DMS53 (cell line): Measurements from ENCODE around the gene ZBTB20.
"Not testable (repeated sequence)": the region's sequence is repeated elsewhere in the genome, so short reads cannot be mapped to it uniquely, and the experiment has no call there.

Experiments used
- DNase-seq: peaks from one replicate; lab custom pipeline; 2025; lab: John Stamatoyannopoulos, UW

Gene ZBTB20

DNA sequence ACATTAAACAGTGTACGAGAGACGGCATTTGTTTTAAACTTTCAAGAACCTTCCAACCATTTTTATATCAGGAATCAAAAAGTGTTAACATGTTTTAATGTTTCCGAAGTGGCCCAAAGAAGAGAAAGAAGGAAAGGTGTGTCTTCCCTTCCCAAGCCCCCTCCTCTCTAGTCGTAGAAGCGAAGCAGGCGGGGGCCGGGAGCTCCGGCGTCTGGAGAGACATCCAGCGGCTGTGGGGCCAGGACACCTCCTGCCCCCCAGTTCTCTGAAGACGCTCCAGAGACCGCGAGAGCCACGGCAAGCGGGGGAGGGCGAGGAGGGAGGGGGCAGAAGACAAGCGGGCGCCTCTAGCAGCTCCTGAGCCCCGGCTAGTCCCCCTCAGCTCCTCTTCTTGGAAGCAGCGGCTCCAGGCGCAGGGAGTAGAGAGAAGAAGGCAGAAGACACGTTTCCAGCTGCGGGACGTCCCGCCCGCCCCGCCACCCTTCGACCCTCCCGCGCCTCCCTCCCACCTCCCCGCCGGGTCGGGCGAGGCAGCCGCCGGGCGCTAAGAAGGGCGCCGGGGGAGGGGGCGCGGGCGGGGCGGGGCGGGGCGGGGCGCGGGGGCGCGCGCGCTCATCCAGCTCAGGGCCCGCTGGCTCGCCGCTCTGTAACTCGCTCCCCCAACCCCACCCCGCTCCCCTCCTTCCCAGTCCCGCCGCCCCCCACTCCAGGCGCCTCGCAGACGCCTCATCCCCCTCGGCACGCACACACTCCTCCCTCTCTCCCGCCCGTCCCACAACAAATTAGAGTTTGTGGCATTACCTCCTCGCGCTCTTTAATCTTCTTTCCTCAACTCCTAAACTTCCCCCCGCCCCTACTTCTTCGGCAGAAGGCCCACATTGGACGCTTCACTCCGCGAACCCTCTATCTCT is at the start of gene ZBTB20:
ZBTB20 (minus strand) TSS at position 871 of the 911 bp plus-strand sequence.
- peak; percentile 81 for DNase-seq

DNA sequence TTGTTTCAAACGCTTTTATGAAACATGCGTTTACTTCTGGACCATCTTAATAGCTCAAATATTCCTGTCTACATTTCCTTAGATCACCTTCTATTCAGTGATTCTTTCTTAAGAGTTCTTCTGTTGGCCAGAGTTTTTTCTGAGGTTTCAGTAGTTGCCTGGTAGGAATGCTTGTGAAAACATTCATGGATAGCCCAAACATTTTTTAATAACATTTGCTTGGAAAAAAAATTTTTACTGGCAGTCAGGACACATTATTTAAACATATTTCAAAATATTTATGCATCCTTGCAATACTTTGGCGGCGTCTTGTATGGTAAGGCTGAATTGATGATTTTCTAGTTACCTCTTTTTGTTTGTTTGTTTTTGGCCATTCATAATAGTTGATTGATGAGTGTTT is 47.4 kb upstream of the ZBTB20 start:
- DNase-seq = no peak

DNA sequence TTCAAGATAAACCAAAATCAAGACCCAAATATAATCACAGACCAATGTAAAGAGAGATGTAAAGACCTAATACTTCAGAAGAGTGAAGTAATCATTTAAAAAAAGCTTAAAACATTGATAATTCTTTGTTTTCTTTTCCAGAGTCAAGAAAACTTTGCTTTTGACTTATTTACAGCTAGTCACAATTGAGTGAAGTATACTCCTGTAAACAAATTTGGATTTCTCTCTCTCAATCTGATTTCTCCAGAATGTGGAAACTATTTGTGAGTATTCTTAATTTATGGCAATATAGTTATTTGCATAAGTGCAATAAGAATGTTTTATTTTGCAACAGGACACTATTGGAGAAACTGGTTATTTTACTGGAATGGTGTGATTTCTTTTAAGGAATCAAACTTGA is 43.7 kb upstream of the ZBTB20 start:
- peak; percentile 7 for DNase-seq

DNA sequence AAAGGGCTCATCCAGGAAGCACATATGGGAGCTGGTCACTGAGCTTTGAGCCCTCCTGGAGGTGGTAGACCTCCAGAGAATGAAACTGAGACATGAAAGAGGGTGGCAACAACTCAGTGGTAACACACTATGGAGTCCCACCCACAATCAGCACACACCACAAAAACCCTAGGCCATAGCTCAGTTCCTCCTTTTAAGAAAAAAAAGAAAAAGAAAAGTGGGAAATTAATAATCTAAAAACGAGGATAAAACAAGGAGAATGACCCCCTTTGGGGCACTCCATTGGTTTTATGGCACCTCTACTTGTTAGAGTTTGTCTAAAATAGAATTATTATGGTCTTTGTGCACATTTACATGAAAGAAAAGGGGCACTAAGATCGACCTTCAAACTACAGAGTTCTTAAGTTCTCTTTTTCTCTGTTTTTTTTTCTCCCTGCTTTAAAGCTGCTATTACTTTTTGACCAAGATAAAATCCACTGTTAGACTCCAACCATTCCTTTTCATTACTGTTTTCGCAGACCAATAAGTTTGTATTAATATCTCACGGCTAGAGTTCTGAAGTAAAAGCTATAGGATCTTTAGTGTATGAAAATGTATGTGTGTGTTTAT is 40.2 kb upstream of the ZBTB20 start:
- no peak for DNase-seq

DNA sequence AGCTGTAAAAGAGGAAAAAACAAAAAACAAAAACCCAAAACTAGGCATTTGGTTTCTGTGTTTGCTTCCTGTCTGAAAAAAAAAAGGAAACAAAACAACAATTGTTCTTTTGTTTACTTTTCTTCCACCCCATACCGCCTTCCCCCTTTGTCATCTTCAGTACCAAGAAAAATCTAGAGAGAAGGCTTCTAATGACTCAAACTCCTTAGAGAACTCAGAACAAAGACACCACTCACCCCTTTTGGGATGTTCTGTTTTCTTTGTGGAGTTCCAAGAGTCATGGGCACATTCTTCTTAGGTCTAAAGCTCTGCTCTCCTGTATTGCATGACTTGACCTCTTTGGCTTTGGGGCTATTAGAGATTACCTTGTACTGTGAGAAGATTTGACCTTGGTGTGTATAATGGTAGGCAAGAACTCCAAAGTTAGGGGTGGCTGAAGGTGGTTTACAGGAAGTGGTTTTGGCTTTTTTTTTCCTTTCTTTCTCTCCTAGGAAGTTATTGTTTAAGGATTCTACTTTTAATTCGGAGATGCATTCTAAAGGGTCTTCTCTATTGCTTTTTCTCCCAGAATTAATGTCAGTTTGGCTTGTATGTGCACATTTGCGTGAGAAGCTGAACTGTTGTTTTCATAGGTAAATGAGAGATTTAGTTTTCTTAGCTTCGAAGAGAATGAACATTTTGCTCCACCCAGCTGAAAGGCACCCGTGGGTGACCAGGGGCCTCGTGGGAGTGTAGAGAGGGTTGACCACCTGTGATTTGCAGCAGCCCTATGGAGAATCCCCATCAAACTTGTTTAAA is 39.5 kb upstream of the ZBTB20 start:
- no peak for DNase-seq

DNA sequence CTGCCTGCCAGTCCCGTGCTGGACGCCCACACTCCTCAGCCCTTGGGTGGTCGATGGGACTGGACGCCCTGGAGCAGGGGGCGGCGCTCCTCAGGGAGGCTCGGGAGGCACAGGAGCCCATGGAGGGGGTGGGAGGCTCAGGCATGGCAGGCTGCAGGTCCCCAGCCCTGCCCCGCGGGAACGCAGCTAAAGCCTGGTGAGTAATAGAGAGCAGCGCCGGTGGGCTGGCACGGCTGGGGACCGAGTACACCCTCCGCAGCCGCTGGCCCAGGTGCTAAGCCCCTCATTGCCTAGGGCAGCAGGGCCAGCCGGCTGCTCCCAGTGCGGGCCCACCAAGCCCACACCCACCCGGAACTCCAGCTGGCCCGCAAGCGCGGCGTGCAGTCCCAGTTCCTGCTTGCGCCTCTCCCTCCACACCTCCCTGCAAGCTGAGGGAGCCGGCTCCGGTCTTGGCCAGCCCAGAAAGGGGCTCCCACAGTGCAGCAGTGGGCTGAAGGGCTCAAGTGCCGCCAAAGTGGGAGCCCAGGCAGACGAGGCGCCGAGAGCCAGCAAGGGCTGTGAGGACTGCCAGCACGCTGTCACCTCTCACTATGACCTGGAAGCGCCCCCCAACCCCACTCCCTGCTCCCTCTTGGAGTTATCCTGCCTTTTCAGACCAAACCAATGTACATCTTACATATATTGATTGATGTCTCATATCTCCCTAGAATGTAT is 37.9 kb upstream of the ZBTB20 start:
- not testable (repeated sequence) for DNase-seq

DNA sequence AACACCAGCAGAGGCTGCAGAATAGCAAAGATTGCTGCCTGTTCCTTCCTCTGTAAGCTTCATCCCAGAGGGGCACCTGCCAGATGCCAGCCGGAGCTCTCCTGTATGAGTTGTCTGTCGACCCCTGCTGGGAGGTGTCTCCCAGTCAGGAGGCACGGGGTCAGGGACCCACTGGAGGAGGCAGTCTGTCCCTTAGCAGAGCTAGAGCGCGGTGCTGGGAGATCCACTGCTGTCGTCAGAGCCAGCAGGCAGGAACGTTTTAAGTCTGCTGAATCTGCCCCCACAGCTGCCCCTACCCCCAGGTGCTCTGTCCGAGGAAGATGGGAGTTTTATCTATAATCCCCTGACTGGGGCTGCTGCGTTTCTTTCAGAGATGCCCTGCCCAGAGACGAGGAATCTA is 31.8 kb upstream of the ZBTB20 start:
- DNase-seq = not testable (repeated sequence)

DNA sequence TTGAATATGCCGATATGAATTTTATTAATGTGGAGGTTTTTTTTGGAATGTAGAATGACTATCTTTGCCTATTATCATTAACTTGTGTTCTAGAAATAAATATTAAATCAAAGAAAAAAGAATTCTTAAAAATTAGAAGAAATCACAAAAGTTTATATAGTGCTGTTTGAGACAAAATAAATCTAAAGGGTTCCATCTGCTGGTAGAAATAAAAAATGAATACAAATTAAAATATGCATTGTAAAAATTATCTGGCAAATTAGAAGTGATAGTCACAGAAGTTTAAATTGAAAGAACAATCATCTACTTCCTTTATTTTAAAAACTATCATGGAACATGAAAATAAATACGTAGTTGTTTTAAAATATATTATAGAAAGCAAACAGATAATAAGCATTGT is 22.7 kb upstream of the ZBTB20 start:
- peak; percentile 4 for DNase-seq

DNA sequence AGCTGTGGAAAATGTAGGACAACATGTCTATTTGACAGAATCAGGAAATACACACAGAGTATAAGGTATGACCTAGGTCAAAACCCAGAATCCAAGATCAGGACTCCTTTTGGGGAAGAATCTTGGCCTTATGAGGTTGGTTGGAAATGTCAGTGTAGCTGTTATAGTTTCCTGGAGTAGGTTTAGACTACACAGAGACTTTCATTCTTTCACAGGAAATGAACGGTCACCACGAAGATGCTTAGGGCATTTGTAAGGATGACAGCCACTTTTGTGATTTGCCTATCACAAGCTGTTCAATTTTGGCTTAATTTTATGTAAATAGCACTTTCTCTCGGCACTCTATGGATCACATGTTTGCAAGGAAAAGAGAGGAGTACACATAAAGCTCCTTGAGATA is 18.6 kb upstream of the ZBTB20 start:
- no peak for DNase-seq

DNA sequence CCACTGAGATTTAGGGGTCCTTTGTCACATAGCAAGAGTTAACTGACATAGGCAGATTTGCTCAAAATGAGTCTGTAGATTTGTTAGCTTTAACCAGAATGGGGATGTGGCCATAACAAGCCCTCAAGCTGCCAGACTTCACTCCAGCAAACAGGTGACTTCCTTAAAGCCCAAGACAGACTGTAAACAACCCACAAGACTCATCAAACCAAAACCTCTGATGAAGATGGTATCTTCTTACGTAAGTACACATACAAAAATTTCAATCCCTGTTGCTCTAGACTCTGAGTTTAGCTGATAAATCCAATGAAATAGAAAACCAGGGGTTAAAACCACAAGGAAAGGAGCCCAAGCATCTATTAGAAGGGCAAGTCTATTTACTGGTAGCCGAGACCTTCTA is 18.2 kb upstream of the ZBTB20 start:
- DNase-seq = no peak

DNA sequence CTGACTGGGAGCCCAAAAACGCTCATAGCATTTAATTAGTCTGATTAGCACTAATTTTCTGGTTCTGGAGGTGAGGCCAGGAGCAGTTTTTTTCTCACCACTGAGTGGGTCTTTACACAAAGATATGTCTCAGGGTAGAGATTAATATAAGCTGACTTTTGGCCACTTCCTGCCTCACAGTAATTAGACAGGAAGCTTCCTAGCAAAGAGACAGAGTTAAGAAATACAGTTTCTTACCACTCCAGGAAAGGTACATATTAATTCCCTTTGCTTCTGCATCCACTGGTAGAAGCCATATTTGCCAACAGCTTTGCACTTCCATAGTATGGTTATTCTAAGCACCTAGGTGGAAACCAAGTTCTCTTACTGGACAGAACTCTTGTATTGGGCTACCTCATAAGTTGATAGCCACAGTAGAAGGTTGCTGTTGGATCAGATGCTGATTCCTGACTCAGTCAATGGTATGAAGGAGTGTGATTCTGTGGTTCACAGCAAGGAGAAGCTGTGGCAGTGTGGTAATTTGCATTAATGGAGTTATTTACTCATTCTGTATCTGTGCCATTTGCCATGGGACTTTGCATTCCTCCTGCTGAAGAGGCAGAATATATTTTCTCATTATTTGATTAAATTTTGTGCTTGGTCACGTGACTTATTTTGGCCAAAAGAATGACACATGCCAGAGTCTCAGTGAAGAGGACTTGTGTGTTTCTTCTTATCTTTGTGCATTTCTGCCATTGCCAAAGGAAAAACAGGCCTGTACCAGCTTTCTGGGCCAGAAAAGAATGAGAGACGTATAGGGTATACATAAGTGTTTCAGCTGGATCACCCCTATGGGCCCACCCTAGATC is 17.5 kb upstream of the ZBTB20 start:
- DNase-seq = no peak

DNA sequence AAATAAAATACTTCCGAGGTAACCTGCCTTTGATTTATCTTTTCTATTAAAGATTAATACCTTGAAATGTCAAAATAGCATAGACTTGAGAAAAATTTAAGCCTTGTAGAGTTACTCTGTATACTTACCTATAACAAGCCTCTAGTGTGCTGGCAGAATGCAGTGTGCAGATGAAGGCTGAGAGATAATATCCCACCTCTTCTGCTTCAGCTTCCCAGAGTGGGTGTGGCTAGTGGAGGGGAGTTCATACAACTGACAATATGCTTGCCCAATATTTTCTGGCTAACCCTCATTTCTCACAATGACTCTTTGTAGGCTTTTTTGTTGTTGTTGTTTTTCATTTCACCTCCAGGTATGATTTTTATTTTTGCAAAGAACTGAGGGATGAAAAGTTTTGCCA is 15.7 kb upstream of the ZBTB20 start:
- DNase-seq = no peak

DNA sequence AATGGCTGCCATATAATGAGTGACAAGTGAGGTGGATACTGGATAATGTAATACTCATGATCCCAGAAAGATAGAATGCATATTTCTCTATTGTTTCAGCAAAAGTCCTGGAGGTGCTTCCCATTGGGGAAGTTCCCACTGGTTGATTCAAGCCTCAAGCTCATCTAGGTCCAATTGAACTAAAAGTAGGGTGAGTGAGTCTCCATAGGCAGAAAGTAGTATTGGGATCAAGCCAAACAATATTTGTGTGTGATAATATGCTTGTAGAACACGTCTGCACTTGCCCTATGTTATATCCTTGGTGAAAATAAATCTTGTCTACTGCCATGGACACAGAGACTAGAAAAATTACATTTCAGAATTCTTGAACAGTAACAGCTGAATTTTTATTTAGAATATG is 14.8 kb upstream of the ZBTB20 start:
- no peak for DNase-seq

DNA sequence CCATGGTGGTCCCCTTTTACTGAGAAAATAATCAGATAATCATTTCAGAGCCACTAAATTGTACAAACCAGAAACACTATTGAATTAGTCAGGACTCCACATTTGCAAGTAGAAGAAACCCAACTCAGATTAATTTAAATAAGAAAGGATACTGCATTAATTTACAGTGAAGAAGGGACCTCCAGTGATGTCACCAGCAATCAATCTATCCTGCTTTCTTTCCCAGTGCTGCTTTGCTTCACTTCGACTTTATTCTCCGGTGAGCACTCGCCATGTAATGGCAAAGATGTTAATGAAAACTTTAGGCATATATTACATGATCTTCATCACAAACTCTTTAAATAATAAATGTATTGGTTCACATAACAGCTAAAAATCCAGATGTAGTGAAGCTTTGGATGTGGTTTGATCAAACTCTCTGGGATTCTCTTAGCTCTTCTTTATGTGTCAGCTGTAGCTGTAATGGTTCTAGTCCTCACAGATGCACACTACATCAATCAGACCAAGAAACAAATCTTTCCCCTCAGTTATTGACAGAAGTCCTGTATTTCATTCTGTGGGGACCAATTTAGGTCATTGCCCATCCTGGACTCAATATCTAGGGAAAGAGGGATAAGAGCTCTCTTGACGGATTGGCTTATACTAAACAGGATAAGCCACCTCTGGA is 14.2 kb upstream of the ZBTB20 start:
- no peak for DNase-seq

DNA sequence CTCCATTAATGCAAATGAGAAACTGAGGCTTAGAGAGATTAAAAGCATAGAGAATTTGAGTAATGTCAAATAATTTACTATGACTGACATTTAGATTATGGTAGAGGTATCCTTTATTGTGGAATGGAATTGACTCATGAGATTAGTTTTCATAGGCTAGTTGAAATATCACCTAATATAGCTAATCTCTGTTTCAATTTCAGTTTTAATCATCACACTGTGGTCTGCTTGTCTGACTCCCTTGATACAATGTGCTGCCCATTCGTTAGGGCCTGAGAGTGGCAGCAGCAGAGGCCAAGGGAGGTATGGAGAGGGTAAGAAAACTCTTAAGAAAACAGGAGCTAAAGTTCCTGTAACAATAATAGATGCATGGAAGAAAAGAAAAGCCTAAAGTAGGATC is 13.2 kb upstream of the ZBTB20 start:
- no peak for DNase-seq

DNA sequence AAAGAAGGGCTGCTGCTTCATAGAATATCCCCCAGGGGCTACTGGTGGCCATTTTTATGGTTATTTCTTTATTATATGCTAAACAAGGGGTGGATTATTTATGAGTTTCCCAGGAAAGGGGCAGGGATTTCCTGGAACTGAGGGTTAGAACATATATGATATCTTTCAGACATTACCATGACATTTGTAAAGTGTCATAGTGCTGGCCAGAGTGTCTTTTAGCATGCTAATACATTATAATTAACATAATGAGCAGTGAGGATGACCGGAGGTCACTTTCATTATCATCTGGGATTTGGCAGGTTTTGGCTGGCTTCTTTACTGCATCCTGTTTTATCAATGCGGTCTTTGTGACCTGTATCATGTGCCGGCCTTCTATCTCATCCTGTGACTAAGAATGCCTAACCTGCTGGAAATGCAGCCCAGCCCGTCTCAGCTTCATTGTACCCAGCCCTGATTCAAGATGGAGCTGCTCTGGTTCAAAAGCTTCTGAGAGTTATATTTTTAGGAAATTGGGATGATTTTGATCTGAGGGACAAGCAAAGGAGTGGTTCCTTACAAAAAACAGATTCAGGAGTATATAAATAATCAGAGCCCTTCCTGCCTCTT is 9.1 kb upstream of the ZBTB20 start:
- DNase-seq = no peak

DNA sequence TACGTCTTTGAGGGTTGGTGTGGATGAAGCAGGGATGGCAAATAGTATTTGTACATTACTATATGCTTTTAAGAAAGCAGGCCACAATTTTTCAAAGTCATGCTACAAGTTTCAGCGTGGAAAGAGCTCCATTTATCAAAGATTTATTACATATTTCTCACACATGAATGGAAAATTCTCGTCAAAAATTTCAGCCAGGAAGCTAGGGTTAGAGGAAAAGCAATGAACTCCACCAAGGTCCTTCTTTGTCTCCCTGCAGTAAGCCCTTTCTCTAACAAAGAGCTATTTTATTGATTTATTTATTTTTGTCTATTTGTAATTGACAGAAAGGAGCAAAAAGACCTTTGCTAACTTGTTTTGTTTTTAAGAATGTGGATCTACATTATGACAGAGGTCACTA is 7.5 kb upstream of the ZBTB20 start:
- no peak for DNase-seq

DNA sequence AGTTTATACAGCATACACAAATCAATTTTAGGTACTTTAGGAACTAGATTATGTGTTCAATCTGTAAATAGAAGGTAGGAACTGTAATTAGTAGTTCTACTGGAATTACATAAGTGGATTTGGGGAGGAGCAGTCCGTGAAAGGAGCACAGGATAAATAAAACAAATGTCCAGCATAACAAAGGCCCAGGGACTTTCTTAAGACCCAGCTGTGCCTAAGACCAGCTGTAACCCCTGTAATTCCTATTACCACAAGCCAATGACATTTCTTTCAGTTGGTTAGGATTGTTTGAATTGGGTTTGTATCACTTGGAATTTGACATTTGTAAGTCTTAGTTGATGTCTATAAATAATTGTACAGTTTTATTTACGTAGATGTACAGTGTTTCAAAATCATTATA is 4.8 kb upstream of the ZBTB20 start:
- no peak for DNase-seq

DNA sequence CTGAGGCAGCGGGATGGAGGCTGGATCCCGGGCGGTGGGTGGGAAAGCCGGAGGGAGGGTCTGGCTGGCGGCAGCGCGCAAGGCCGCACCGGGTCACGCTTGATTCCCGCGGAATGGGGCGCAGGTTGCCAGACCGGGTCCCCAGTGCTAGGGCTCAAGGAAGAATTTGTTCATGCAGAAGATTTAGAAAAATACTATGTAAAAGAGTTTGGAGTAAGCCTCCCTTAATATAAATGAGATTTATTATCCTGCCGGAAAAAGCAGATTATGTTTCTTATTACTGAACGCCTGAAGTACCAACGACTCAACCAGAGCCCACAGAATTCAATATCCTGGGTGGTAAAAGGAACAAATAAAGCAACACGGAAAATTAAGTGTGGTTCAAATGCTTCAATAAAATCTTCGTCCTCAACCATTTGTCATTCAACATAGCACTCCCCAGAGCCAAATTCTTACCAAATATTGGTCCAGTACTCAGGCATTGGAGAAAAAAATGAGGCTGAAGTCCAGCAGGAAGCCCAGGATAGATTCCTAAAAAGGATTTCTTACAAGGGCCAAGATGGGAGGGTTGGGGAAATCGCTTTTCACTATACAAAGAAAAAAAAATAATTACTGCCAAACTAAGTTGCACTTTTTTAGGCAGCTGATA is 1.2 kb upstream of the ZBTB20 start:
- DNase-seq = peak; percentile 51
